K562 (cell line): ENCODE data around the gene TMEM135. TPM values are rescaled to one million over a fixed set of nuclear protein-coding genes. Genes with fewer than 3 reads are reported as not detected.

ENCODE experiments used
- CREBBP ChIP-seq: IDR thresholded peaks from one replicate; pipeline ENCODE4 v1.6.1; 2012; ENCODE audit warnings: low read depth, mild to moderate bottlenecking, control low read depth, inconsistent platforms, low read length
- CTCF ChIP-seq, 3 experiments: IDR thresholded peaks in 2 of 3; conservative IDR thresholded peaks in 1 of 3; 2 replicates each; pipeline ENCODE4 v1.5.1; 2011 to 2012; ENCODE audit warnings: low read length in 3 of 3, mild to moderate bottlenecking in 3 of 3, control low read depth in 2 of 3, improper control_type of control experiment in 1 of 3, inconsistent platforms in 1 of 3, low read depth in 1 of 3, mixed read lengths in 1 of 3, moderate library complexity in 1 of 3; ENCODE audit not compliant: insufficient read depth in 2 of 3
- FOXJ2 ChIP-seq: fragments of 200-800 bp; sonication (Bioruptor generic); IDR thresholded peaks from 2 replicates; pipeline ENCODE4 v1.6.1; 2016; ENCODE audit warnings: missing genetic modification characterization, missing compliant biosample characterization
- FOXK1 ChIP-seq: sonication (generic); formaldehyde crosslinking; IDR thresholded peaks from 2 replicates; pipeline ENCODE4 v1.8.0; 2022; ENCODE audit warnings: missing genetic modification reagents, mild to moderate bottlenecking, borderline replicate concordance
- HBP1 ChIP-seq: fragments of 450-650 bp; formaldehyde crosslinking; IDR thresholded peaks from 2 replicates; pipeline ENCODE4 v1.4.0; 2022; ENCODE audit warnings: missing genetic modification characterization
- MAX ChIP-seq: sonication (generic); formaldehyde crosslinking; IDR thresholded peaks from 2 replicates; pipeline ENCODE4 v1.9.0; 2022; ENCODE audit warnings: mild to moderate bottlenecking, missing genetic modification reagents
- NFE2 ChIP-seq: IDR thresholded peaks from 2 replicates; pipeline ENCODE4 v1.6.1; 2014; ENCODE audit warnings: antibody characterized with exemption, low read depth
- NFYB ChIP-seq: IDR thresholded peaks from 2 replicates; pipeline ENCODE4 v1.6.1; 2011; ENCODE audit warnings: mild to moderate bottlenecking, moderate library complexity; ENCODE audit not compliant: insufficient read length; ENCODE audit errors: extremely low read depth
- PTRF ChIP-seq: fragments of 450-650 bp; IDR thresholded peaks from 2 replicates; pipeline ENCODE4 v1.6.1; 2016; ENCODE audit warnings: mild to moderate bottlenecking, missing genetic modification characterization, missing compliant biosample characterization
- SETDB1 ChIP-seq: IDR thresholded peaks from one replicate; pipeline ENCODE4 v1.6.1; 2012; ENCODE audit warnings: low read length, control low read depth, inconsistent platforms
- SFPQ ChIP-seq: fragments of 200-400 bp; formaldehyde crosslinking; IDR thresholded peaks from 2 replicates; pipeline ENCODE4 v1.6.1; 2017; ENCODE audit warnings: mild to moderate bottlenecking, low read depth, low read length, moderate library complexity
- STAT6 ChIP-seq: sonication (generic); formaldehyde crosslinking; IDR thresholded peaks from 2 replicates; pipeline ENCODE4 v1.8.1; 2023; ENCODE audit warnings: mild to moderate bottlenecking, missing genetic modification reagents
- ZNF217 ChIP-seq: sonication (generic); formaldehyde crosslinking; IDR thresholded peaks from 2 replicates; pipeline ENCODE4 v1.8.0; 2022; ENCODE audit warnings: mild to moderate bottlenecking, missing genetic modification reagents
- ZNF282 ChIP-seq: sonication (generic); formaldehyde crosslinking; IDR thresholded peaks from 2 replicates; pipeline ENCODE4 v1.8.1; 2023; ENCODE audit warnings: missing genetic modification reagents
- ZNF449 ChIP-seq: fragments of 250-450 bp; sonication (Bioruptor Pico); IDR thresholded peaks from 2 replicates; pipeline ENCODE4 v1.8.0; 2022; ENCODE audit warnings: moderate library complexity, mild to moderate bottlenecking, inconsistent platforms
- polyA plus RNA-seq, 8 experiments: library from polyadenylated mRNA; depleted of rRNA in 4 of 8; stranded (reverse) in 5 of 8; unstranded in 3 of 8; fragments of >200 nt; fragmentation: Nextera tagmentation in 2 of 8; fragmentation: Illumina TruSeq in 1 of 8; extraction: Ambion mirVana in 2 of 8; extraction: Trizol in 1 of 8; gene quantifications; 2 replicates each; pipeline versions ENCODE4 v1.2.1 to v1.2.3, GENCODE V29; 2011 to 2014; ENCODE audit warnings: inconsistent platforms in 1 of 8, missing spikeins in 1 of 8
- total RNA-seq, 7 experiments: library from RNA; depleted of rRNA in 6 of 7; stranded (reverse); fragments of >200 nt in 6 of 7; fragmentation: Illumina TruSeq in 2 of 7; extraction: Trizol in 2 of 7; gene quantifications; 2 replicates each; pipeline versions ENCODE4 v1.2.1 to v1.2.3, GENCODE V29; 2011 to 2021; ENCODE audit warnings: low replicate concordance in 1 of 7

The TMEM135 gene
- total and polyA plus RNA-seq, 9 of the 15 experiments (the other 6 are each of a cell fraction or from before 2014, with no cell fraction given), result 17.3 to 53.6 (median 24.9) TPM

GRCh38 chr11:87037450-87038234 lies at the start of gene TMEM135 (continued):
- TF ChIP-seq CTCF (IDR thresholded peaks at IDR 0.05 in 2 of 3, conservative IDR thresholded peaks at IDR 0.05 in 1 of 3; ENCODE audit: insufficient read depth in 2 of 3, low read depth in 1 of 3, low read length in 3 of 3) (peak in 2 of 3 experiments; percentile 18 to 25; a peak in 3 of 6 replicates), ZNF217 (CRISPR knock-in tag) (no peak), PTRF (tag) (no peak), STAT6 (no peak), SFPQ (no peak), MAX (CRISPR knock-in tag) (peak; percentile 79), NFYB (peak; percentile 47), NFE2 (no peak), FOXK1 (CRISPR knock-in tag) (0 out of 2 replicates have a peak, but pooled peaks have one; percentile 78), ZNF449 (CRISPR knock-in tag) (0 out of 2 replicates have a peak, but pooled peaks have one; percentile 26), SETDB1 (no peak), CREBBP (no peak), FOXJ2 (tag) (no peak; the same call in 1 of the 2 replicates), HBP1 (no peak), ZNF282 (CRISPR knock-in tag) (no peak)
